ENCODE results near the gene MYPOP. TPM values are rescaled to one million over a fixed set of nuclear protein-coding genes. Genes with fewer than 3 reads are reported as not detected.

The MYPOP gene
- total RNA-seq, 1 donor from 2014 or later, result 16.2 TPM

GRCh38 chr19:45884682-45885555 lies 17.5 kb downstream of the MYPOP start:
- Histone ChIP-seq H3K27ac (replicated peaks) (peak overlapping the region; percentile 95), H3K4me3 (peak overlapping the region; percentile 91), H3K4me1 (peaks cover 51% of the 10 kb centered on the region), H3K9me3 (replicated peaks) (no peaks in the 10 kb centered on the region), H3K36me3 (peaks cover 10% of the 10 kb centered on the region), H3K27me3 (ENCODE audit: low read depth) (no peaks in the 10 kb centered on the region)
- intact Hi-C loops (cut with micrococcal nuclease), result no loop called here
- TF ChIP-seq CTCF (IDR thresholded peaks at IDR 0.05; ENCODE audit: borderline replicate concordance), result no peak
- DNase-seq, result no peak

GRCh38 chr19:45883881-45884681 lies 18.3 kb downstream of the MYPOP start:
- intact Hi-C loops (cut with micrococcal nuclease), result no loop called here
- H3K27ac ChIP-seq (replicated peaks), result no peak overlapping the region

GRCh38 chr19:45883586-45883880 lies 18.9 kb downstream of the MYPOP start:
- no peak overlapping the region for H3K27ac ChIP-seq (replicated peaks)
- intact Hi-C loops (cut with micrococcal nuclease), result no loop called here

More at GRCh38 chr19:45883881-45884681, 18.3 kb downstream of the MYPOP start:
- no peak for TF ChIP-seq CTCF (IDR thresholded peaks at IDR 0.05; ENCODE audit: borderline replicate concordance)
- H3K9me3 ChIP-seq (replicated peaks), result no peaks in the 10 kb centered on the region
- H3K27me3 ChIP-seq (ENCODE audit: low read depth), result no peaks in the 10 kb centered on the region
- no peak for DNase-seq
- peak overlapping the region; percentile 91 for H3K4me3 ChIP-seq
- H3K36me3 ChIP-seq, result peaks cover 10% of the 10 kb centered on the region
- peaks cover 51% of the 10 kb centered on the region for H3K4me1 ChIP-seq

GRCh38 chr19:45882652-45883585 lies 19.5 kb downstream of the MYPOP start:
- peak; percentile 83 for TF ChIP-seq CTCF (IDR thresholded peaks at IDR 0.05; ENCODE audit: borderline replicate concordance)
- Histone ChIP-seq H3K27ac (replicated peaks) (no peak overlapping the region), H3K4me3 (no peak overlapping the region), H3K9me3 (replicated peaks) (no peaks in the 10 kb centered on the region), H3K27me3 (ENCODE audit: low read depth) (no peaks in the 10 kb centered on the region), H3K36me3 (peaks cover 10% of the 10 kb centered on the region), H3K4me1 (peaks cover 51% of the 10 kb centered on the region)
- intact Hi-C loops (cut with micrococcal nuclease), result no loop called here
- peak; percentile 73 for DNase-seq

More at GRCh38 chr19:45883586-45883880, 18.9 kb downstream of the MYPOP start:
- TF ChIP-seq CTCF (IDR thresholded peaks at IDR 0.05; ENCODE audit: borderline replicate concordance), result no peak
- H3K4me3 ChIP-seq, result peak overlapping the region; percentile 91
- H3K9me3 ChIP-seq (replicated peaks), result no peaks in the 10 kb centered on the region
- no peak for DNase-seq
- peaks cover 10% of the 10 kb centered on the region for H3K36me3 ChIP-seq
- peaks cover 51% of the 10 kb centered on the region for H3K4me1 ChIP-seq
- H3K27me3 ChIP-seq (ENCODE audit: low read depth), result no peaks in the 10 kb centered on the region

All from left ventricle myocardium inferior (tissue), 1 donor.